Right renal cortex interstitium (tissue), 3 donors: ENCODE data around the gene SHISAL2A. TPM values are rescaled to one million over a fixed set of nuclear protein-coding genes. Genes with fewer than 3 reads are reported as not detected.

Experiments
- DNase-seq, 3 donors: peaks; one replicate each; pipeline ENCODE4 v3.0.0-alpha.2; 2013; ENCODE audit warnings: low read depth in 3 of 3, low spot score in 2 of 3
- polyA plus RNA-seq, 3 donors: library from polyadenylated mRNA; unstranded; fragments of 120-200 nt; gene quantifications; one replicate each; pipeline ENCODE4 v1.2.1, GENCODE V29; 2013; ENCODE audit not compliant: insufficient read length in 3 of 3

SHISAL2A gene
- polyA plus RNA-seq, 3 donors, result 1.1 to 1.9 (median 1.6) TPM

DNA sequence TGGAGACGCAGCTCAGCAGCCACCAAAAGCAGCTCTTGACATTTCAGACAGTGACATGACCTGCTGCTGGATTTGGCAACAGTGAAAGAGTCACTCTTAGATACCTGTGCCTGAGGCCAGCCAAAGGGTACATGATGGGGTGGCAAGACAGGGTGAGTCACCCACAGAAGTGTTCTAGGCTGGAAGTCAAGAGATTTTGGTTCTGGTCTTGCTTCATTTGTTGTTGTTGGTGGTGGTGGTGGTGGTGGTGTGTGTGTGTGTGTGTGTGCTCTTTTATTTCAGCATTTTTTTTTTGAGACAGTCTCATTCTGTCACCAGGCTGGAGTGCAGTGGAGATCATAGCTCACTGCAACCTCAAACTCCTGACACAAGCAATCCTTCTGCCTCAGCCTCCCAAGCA, 25.8 kb downstream of the SHISAL2A start:
- no peak for DNase-seq

DNA sequence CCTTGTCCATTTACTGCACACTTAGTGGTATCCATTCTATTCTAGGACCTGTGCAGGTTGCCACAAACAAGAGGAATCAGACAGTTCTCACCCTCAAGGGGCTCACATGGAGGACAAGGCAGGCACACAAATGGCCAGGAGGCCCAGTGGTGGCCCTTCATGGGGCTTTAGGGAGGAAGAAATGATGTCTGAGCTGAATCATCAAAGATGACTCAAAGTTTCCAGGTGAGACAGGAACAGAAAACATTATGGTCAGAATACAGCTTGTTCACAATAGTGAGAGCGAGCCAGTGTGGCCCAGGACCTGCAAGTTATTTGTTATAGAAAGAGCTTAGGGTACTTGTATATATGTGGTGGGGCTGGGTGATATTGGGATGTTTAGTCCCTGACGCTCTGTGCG, 26.4 kb downstream of the SHISAL2A start:
- no peak for DNase-seq

DNA sequence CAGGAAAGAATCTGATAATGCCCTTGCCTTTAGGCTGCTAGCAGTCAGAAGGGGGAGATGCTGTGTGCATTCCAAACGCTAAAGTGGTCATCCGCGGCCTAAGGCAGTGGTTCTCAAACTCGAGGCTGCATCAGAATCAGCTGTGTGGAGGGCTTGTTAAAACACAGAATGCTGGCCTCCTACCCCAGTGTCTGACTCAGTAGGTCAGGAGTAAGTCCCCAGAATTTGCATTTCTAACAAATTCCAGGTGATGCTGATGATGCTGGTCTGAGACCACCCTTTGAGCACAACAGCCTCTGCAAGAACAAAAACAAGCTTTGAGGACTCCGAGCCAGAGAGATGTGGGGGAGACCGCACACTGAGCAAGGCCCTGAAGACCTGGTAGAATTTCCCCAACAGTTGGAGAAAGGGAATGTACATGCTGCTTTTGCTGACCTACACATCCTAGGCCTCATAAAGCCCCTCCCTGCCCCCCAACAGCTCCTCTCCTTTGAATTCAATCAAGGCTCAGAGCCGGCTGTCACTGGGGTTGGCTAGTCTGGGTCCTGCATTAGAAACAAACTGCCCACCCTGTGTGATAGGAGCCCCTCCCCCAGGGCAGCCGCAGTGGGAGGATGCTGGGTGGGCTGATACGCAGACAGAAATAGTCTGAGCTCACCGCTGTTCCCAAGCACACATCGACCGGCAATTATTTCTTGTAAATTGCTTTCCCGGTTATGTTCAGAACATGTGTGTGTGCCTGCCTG, 27.1 kb downstream of the SHISAL2A start:
- no peak for DNase-seq

DNA sequence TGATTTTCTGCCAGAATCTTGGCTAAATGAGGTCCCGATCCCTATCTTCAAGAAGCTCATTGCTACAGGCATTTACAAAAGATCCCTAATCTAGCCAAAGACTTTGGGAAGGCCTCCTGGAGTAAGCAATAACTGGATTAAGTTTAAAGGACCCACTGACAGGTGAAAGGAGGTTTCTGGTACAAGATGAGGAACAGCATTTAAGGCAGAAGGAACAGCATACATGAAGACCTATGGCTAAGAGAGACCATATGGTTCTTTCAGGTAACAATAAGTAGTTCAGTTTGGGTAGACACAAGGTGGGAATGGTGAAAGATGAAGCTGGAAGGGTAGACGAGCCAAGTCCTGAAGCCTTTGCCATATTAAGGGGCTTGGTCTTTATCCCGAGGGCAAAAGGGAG, 27.8 kb downstream of the SHISAL2A start:
- DNase-seq, result no peak

DNA sequence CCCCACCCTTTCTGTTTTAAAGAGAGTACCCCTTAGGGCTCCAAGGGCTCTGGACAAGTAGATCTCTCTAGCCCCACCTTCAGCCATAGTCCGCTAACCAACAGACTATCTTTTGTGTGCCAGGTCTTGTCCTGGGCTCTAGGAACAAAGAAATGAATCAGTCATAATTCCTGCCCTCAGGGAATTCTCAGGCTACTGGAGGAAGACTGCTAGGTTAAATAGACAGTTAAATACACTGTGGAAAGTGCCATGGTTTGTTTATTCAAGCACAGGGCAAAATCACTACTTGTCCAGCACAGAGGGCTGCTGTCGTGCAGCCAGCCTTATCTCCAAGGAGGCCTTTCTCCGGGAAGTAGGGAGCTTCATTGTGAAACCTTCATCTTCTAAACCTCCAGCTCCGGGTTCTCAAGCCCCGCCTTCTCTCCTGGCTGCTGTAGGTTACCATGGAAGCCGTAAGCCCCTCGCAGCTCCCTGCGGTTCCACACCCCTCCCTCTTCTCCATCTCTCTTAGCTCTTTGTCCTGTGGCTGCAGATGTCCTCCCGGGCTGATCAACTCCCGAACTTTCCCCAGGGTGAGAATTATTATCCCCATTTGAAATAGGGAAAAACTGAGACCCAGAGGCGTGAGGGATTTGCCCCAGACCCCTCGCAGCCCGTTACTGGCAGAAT, 29.8 kb downstream of the SHISAL2A start:
- no peak for DNase-seq

DNA sequence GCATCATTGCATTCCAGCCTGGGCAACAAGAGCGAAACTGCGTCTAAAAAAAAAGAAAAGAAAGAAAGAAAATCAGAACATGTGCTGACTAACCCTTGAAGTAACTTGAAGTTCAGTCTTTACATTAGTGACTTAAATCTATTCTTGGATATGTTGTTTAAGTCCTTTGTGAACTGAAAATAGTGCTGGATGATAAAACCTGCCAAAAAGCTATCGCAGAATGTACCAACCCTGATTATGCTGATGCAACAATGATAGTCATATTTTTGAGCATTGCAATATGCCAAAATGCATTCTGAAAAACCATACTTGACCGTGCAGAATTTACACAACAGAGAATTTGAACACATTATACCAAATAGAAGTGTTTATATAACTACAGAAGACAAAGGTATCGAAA, 30.7 kb downstream of the SHISAL2A start:
- no peak for DNase-seq

DNA sequence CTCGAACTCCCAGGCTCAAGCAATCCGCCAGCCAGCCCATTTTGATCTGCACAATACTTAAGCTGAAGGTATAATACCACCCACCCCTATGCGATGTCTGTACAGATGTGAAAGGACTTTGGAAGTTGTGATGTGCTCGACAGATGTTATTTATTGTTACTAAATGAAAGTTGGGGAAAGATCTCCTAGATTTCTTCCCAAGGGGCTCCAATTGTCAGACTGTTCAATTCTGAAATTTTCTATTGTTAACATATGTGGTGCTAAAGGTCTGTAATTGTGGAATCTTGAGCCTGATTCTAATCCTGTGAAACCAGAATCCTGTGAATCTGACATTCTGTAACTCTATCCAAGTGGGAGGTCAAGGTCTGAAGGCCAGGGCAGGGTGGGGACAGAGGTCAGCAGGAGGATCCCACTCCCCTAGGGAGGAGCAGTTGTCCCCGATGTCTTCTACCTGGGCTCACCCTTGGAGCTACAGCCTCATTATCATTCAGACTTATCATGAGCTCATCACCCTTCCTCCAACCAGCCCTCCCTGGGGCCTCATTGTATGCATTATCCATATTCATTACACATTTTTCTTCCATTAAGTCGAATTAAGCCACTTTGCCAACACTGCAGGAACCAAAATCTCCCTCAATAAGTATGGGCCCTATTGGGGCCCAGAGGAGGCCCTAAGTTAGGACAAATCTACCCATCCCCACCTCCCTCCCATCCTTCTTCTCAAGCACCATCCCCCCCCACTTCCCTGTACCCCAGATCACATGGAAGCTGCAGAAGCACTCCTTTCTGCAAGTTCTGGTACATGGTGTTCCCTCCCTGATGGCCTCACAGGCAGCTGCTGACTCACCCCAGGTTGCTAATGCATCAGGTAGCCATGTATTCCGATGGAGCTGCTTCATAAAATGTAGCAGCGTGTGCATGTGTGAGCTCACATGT, 32.3 kb downstream of the SHISAL2A start:
- DNase-seq, result no peak

DNA sequence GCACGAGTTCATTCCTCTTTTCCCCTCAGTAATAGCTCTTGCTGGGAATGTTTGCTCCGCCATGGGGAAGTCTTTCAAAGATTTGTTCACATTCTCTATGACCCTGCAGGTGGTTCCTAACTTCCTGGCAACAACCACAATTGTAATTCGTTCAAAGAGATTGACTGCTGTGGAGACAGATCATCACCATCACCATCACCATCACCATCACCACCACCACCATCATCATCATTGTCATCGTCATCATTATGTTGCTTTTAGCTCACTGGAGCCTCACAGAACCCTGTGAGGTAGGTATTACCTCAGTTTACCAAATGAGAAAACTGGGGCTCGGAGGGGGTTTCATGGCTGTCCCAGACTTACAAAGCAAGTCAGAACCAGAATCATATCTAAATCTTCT, 34.3 kb downstream of the SHISAL2A start:
- DNase-seq, result no peak

DNA sequence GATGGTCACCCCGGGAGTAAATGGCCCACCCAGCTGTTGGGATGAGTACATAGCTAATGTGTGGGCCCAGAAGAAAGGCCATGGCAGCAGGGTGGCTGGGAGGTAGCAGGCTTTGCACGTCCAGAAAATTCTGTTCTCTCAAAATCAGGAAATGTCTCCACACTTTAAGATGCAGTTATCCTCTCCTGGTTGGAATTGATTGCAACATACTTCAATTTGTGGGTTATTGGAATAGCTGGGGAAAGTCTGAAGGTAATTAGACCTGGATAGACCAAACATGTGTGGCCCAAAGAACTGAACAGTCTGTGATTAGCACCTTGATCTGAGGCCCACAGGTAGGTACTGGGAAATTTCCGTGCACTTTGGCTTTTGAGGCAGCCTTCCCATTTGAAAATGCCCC, 35.0 kb downstream of the SHISAL2A start:
- DNase-seq, result no peak

DNA sequence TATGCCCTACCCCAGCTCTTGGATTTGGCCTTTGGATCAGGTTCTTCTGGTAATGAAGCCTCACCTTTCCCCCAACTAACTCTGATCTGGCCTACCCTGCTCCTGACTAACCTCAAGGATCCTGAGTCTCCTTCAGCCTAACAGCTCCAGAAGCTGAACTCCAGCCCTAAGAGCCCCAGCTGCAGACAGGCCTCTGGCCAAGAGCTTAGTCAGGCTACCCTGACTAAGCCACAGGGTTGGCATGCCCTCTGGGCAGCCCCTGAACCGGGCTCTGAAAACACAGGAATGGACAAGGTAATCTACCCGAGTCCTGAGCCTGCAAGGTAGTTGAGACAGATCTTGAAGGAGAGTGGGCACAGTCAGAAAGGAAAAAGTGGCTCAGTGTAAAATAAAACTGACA, 35.7 kb downstream of the SHISAL2A start:
- DNase-seq, result no peak

DNA sequence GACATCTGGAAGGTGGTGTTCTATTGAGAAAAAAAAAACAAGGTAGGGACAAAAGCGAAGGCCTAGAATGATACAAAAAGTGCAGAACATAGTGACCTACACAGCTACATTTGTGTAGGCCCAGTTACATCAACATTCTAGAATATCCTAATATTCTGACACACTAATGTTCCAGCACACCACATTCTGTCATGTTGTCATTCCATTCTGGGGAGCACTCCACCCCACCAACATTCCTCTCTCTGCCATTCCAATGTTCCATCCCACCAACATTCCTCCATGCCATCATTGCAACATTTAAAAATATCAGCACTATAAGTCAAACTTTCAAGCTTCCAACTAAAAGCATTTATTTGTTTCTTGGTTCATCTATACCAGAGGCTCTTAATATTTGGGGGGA, 36.7 kb downstream of the SHISAL2A start:
- DNase-seq, result no peak

DNA sequence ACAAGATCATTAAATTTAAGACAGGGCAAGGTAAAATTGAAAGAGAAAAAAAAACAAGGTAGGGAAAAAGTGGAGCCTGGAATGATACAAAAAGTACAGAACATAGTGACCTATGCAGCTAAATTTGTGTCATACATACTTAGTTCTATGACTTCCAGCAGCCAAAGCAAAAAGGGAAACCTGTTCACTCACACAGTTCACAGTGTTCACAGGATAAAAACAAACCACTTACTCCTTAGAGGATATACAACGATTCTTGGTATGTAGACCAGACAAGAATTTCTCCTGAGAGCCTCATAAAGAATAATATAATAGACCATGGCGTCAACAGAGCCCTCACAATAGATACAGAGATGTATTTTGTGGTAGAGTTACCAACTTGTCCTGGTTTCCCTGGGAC, 37.6 kb downstream of the SHISAL2A start:
- DNase-seq, result no peak

DNA sequence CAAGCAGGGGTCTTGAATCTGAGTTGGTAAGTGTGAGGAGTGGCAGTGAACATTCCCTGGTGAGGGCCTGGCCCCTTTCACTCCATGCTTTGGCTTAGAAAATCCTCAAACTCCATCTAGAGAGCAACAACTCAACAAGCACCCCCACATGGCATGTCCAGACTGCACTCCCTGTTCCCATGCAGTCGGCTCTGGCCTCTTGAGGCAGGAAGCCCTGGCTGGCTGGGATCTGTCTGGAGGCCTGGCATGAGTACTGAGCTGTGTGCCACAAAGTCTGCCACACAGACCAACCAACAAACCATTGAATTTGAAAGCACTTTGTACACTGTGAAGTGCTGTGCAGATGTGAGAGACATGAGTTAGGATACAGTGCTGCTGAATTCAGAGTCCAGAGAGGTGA, 40.0 kb downstream of the SHISAL2A start:
- no peak for DNase-seq

DNA sequence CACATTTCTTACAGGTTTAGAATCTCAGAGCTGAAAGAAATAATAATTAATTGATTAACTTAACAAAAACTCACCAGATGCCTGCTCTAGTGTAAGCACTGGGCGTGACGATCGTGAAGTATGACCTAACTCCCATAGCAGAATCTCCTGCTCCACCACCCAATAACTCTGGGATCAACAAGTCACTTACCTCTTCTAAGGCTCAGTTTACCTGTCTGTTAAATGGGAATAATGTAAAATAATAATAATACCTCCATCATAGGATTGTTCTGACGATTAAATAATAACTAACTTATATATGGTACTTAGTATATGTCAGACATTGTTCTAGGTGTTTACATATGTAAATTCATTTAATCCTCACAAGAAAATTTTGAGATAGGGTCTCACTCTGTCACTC, 40.5 kb downstream of the SHISAL2A start:
- no peak for DNase-seq

DNA sequence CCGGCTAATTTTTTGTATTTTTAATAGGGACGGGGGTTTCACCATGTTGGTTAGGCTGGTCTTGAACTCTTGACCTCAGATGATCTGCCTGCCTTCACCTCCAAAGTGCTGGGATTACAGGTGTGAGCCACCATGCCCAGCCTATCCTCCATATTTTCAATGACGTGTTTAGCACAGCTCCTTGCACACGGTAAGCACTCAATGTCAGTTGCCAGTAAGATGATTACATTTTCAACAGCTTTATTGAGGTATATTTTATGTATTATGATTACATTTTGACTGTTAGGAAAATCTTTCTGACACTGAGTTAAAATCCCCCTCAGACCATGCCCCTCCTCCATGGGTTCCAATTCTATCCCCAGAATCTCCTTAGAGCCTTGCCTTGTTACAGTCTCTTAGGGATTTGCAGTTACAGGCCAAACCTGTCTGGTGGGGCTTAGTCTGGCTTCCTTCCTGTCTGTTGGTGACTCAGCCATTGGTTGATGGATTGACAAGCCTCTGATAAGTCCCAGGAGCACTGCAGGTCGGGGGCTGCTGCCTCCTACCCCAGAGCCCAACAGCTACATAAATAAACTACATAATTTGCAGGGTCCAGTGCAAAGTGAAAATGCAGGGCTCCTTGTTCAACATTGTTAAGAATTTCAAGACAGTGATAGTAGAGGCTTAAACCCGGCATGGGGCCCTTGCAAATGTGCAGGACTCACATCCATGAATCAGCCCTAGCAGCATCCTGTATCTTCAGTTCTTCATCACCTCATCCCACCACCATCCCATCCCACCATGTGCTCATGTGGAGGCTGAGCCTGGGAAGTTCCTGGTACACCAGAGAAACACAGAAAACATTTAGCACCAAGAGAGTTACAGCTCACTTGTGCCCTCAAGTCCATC, 41.8 kb downstream of the SHISAL2A start:
- DNase-seq, result no peak

DNA sequence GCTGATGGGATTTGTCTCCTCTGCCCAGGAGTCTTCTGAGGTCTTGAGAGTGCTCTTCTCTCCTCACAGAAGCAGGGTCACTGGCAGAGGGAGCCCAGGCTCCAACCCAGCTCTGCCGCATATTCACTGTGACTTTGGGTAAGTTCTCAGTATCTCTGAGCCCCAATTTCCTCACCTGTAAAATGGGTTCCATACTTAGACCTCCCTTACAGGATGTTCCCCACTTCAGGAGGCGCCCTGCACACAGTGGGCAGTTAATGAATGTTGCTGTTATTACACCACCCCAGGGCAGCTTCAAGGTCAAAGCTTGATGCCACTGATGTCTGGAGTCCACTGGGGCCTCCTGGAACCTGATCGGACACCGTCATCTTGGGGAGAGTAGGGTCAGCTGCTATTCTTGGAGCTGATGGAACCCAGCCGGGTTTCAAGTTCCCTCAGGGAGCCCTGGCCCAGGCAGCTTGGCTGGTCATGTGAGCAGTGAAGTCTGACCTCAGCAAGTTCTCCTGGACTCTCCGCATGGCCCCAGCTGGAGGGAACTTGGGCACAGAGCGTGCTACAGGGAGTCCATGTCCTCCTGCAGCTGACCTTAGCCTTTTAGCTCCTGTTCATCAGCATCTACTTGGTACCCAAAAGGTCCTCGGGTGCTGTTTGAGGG, 43.4 kb downstream of the SHISAL2A start:
- DNase-seq, result no peak

DNA sequence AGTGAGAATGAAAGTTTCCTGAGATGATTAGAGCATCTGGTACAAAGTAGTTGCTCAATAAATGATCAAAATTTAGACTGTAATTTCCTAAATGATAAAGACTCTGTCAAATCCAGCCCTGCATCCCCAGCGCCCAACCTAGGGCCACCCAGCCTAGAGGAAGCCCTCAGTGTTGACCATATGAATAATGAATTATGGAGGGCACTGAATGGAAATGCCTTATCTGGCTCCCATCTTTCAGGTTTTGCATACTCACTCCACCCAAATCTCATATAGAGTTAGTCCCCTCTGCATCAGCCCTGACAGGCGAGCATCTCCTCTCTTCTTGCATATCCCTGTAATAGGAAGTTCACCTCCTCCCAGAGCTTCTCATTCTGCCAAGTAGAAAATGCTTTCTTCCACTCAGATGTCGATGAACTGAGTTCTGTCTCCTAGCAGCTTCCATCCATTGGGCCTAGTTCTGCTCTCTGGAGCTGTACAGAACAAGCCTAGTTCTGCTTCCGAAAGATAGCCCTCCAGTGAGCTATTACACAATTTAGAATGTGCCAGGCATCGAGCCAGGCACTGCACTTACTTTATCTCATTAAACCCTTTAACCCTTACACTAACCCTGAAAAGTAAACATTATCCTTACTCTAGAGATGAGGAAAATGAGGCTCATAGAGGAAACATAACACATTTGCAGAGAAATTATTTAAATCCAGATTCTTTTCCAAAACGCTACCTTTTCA, 44.3 kb downstream of the SHISAL2A start:
- no peak for DNase-seq

DNA sequence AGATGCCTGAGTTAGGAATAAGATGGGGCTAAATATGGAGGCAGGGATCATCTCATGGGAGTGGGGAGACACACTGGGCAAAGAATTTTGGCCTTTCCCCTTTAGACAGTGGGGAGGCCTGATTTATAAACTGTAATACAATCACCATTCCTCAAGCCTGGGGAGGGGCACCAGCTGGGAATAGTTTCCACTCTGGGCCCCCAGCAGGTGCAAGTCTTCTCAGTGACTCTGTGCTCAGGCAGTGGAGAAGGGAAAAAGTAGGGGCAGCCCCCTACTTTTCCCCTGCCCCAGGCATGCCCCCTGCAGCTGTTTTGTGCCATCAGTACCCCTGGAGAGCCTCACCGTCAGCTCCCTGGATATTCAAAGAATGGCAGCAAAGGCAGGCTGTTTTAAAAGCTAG, 46.1 kb downstream of the SHISAL2A start:
- DNase-seq, result no peak

DNA sequence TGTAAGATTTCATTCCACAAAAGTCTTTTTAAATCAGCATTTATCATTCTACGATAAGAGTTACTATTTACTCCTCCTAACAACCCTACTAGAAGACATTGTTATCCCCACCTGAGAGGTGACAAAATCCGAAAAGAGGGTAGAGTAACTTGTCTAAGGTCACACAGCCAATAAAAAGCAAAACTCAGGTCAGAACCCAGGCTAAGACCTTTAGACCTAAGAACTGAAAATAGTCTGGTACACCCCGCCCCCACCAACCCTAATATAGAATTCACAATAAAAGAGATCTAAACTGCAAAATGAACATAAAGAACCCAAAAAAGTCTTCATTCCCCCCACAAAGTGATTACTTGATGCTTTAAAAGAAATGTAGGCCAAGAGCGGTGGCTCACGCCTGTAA, 46.5 kb downstream of the SHISAL2A start:
- no peak for DNase-seq
